ENCODE measurements around the gene CFB. TPM values are rescaled to one million over a fixed set of nuclear protein-coding genes. Genes with fewer than 3 reads are reported as not detected.

Gene CFB
- total and polyA plus RNA-seq, 2 of the 13 experiments (the other 11 are each of a cell fraction or from before 2014, with no cell fraction given), result 171 to 513 TPM

DNA sequence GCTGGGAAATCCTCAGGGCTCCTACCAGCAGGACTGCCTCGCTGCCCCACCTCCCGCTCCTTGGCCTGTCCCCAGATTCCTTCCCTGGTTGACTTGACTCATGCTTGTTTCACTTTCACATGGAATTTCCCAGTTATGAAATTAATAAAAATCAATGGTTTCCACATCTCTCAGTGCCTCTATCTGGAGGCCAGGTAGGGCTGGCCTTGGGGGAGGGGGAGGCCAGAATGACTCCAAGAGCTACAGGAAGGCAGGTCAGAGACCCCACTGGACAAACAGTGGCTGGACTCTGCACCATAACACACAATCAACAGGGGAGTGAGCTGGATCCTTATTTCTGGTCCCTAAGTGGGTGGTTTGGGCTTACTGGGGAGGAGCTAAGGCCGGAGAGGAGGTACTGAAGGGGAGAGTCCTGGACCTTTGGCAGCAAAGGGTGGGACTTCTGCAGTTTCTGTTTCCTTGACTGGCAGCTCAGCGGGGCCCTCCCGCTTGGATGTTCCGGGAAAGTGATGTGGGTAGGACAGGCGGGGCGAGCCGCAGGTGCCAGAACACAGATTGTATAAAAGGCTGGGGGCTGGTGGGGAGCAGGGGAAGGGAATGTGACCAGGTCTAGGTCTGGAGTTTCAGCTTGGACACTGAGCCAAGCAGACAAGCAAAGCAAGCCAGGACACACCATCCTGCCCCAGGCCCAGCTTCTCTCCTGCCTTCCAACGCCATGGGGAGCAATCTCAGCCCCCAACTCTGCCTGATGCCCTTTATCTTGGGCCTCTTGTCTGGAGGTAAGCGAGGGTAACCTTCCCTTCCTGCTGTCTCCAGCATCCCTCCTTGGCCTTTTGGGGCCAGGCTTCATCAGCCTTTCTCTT, at the start of gene CFB (continued):
- TF ChIP-seq, protein P1, sequence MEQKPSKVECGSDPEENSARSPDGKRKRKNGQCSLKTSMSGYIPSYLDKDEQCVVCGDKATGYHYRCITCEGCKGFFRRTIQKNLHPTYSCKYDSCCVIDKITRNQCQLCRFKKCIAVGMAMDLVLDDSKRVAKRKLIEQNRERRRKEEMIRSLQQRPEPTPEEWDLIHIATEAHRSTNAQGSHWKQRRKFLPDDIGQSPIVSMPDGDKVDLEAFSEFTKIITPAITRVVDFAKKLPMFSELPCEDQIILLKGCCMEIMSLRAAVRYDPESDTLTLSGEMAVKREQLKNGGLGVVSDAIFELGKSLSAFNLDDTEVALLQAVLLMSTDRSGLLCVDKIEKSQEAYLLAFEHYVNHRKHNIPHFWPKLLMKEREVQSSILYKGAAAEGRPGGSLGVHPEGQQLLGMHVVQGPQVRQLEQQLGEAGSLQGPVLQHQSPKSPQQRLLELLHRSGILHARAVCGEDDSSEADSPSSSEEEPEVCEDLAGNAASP (CRISPR knock-in tag; IDR thresholded peaks at IDR 0.05; ENCODE audit: borderline replicate concordance), result peak; percentile 80
- TF ChIP-seq CENPT (CRISPR knock-in tag; IDR thresholded peaks at IDR 0.05; ENCODE audit: low read depth) (no peak), ZNF564 (CRISPR knock-in tag; IDR thresholded peaks at IDR 0.05) (peak; percentile 53; the same call in 1 of the 2 replicates), DRAP1 (CRISPR knock-in tag; IDR thresholded peaks at IDR 0.05) (peak; percentile 100), ZSCAN20 (CRISPR knock-in tag; IDR thresholded peaks at IDR 0.05; ENCODE audit: borderline replicate concordance) (peak; percentile 54; the same call in 1 of the 2 replicates), FOXJ3 (CRISPR knock-in tag; IDR thresholded peaks at IDR 0.05; ENCODE audit: borderline replicate concordance) (peak; percentile 94), SAP130 (CRISPR knock-in tag; IDR thresholded peaks at IDR 0.05; ENCODE audit: low read depth) (peak; percentile 92), ZFP91 (CRISPR knock-in tag; IDR thresholded peaks at IDR 0.05; ENCODE audit: borderline replicate concordance) (peak; percentile 72; the same call in 1 of the 2 replicates), NCOA1 (CRISPR knock-in tag; IDR thresholded peaks at IDR 0.05) (no peak; the same call in 1 of the 2 replicates), TOPORS (CRISPR knock-in tag; IDR thresholded peaks at IDR 0.05) (peak; percentile 65; the same call in 1 of the 2 replicates), AGO2 (optimal IDR thresholded peaks at IDR 0.05; ENCODE audit: low read depth, low read length) (peak; percentile 55), ZNF251 (CRISPR knock-in tag; IDR thresholded peaks at IDR 0.05) (0 out of 2 replicates have a peak, but pooled peaks have one; percentile 87)
- TF ChIP-seq, protein P2, sequence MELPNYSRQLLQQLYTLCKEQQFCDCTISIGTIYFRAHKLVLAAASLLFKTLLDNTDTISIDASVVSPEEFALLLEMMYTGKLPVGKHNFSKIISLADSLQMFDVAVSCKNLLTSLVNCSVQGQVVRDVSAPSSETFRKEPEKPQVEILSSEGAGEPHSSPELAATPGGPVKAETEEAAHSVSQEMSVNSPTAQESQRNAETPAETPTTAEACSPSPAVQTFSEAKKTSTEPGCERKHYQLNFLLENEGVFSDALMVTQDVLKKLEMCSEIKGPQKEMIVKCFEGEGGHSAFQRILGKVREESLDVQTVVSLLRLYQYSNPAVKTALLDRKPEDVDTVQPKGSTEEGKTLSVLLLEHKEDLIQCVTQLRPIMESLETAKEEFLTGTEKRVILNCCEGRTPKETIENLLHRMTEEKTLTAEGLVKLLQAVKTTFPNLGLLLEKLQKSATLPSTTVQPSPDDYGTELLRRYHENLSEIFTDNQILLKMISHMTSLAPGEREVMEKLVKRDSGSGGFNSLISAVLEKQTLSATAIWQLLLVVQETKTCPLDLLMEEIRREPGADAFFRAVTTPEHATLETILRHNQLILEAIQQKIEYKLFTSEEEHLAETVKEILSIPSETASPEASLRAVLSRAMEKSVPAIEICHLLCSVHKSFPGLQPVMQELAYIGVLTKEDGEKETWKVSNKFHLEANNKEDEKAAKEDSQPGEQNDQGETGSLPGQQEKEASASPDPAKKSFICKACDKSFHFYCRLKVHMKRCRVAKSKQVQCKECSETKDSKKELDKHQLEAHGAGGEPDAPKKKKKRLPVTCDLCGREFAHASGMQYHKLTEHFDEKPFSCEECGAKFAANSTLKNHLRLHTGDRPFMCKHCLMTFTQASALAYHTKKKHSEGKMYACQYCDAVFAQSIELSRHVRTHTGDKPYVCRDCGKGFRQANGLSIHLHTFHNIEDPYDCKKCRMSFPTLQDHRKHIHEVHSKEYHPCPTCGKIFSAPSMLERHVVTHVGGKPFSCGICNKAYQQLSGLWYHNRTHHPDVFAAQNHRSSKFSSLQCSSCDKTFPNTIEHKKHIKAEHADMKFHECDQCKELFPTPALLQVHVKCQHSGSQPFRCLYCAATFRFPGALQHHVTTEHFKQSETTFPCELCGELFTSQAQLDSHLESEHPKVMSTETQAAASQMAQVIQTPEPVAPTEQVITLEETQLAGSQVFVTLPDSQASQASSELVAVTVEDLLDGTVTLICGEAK (IDR thresholded peaks at IDR 0.05), result no peak
- TF ChIP-seq, protein P2 (CRISPR knock-in tag; IDR thresholded peaks at IDR 0.05), result peak; percentile 91; the same call in 1 of the 2 replicates
